PFSK-1 (cell line): ENCODE measurements around the gene PTH1R.

Experiments
- FOXP2 ChIP-seq: optimal IDR thresholded peaks from 2 replicates; pipeline ENCODE3; 2011; ENCODE audit warnings: borderline replicate concordance, control low read depth, inconsistent platforms; ENCODE audit not compliant: insufficient read depth; ENCODE audit errors: extremely low read length, extremely low read depth
- POLR2AphosphoS5 ChIP-seq: IDR thresholded peaks from 2 replicates; pipeline ENCODE4 v1.6.1; 2012; ENCODE audit warnings: low read depth, mild to moderate bottlenecking, control low read depth, low read length, moderate library complexity
- SIN3A ChIP-seq: IDR thresholded peaks from 2 replicates; pipeline ENCODE4 v1.6.1; 2012; ENCODE audit warnings: mild to moderate bottlenecking, low read length, moderate library complexity, borderline replicate concordance; ENCODE audit not compliant: insufficient read depth
- TAF1 ChIP-seq: IDR thresholded peaks from 2 replicates; pipeline ENCODE4 v1.6.1; 2012; ENCODE audit warnings: low read length, control low read depth, borderline replicate concordance; ENCODE audit not compliant: insufficient read depth
- TF ChIP-seq, protein P1 (sequence below), 2 experiments: IDR thresholded peaks; 2 replicates each; pipeline versions ENCODE4 v1.6.1 to v1.8.0; 2011 to 2012; ENCODE audit warnings: low read depth in 2 of 2, low read length in 2 of 2, control low read depth in 1 of 2, inconsistent platforms in 1 of 2, mild to moderate bottlenecking in 1 of 2, moderate library complexity in 1 of 2; ENCODE audit not compliant: insufficient read depth in 1 of 2

Gene PTH1R

GRCh38 chr3:46843508-46843907 lies 34.0 kb upstream of the PTH1R start:
- TF ChIP-seq SIN3A: no peak
- TF ChIP-seq, protein P1, sequence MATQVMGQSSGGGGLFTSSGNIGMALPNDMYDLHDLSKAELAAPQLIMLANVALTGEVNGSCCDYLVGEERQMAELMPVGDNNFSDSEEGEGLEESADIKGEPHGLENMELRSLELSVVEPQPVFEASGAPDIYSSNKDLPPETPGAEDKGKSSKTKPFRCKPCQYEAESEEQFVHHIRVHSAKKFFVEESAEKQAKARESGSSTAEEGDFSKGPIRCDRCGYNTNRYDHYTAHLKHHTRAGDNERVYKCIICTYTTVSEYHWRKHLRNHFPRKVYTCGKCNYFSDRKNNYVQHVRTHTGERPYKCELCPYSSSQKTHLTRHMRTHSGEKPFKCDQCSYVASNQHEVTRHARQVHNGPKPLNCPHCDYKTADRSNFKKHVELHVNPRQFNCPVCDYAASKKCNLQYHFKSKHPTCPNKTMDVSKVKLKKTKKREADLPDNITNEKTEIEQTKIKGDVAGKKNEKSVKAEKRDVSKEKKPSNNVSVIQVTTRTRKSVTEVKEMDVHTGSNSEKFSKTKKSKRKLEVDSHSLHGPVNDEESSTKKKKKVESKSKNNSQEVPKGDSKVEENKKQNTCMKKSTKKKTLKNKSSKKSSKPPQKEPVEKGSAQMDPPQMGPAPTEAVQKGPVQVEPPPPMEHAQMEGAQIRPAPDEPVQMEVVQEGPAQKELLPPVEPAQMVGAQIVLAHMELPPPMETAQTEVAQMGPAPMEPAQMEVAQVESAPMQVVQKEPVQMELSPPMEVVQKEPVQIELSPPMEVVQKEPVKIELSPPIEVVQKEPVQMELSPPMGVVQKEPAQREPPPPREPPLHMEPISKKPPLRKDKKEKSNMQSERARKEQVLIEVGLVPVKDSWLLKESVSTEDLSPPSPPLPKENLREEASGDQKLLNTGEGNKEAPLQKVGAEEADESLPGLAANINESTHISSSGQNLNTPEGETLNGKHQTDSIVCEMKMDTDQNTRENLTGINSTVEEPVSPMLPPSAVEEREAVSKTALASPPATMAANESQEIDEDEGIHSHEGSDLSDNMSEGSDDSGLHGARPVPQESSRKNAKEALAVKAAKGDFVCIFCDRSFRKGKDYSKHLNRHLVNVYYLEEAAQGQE (IDR thresholded peaks at IDR 0.05; ENCODE audit: insufficient read depth in 1 of 2, low read depth in 2 of 2, low read length in 2 of 2): no peak
- no peak for TF ChIP-seq TAF1
- no peak for TF ChIP-seq POLR2AphosphoS5
- no peak for TF ChIP-seq FOXP2

GRCh38 chr3:46844397-46844796 lies 33.1 kb upstream of the PTH1R start:
- no peak for TF ChIP-seq TAF1
- no peak for TF ChIP-seq POLR2AphosphoS5
- no peak for TF ChIP-seq SIN3A
- TF ChIP-seq, protein P1 (IDR thresholded peaks at IDR 0.05; ENCODE audit: insufficient read depth in 1 of 2, low read depth in 2 of 2, low read length in 2 of 2): no peak
- TF ChIP-seq FOXP2: no peak

GRCh38 chr3:46844881-46845312 lies 32.6 kb upstream of the PTH1R start:
- TF ChIP-seq SIN3A (no peak), POLR2AphosphoS5 (no peak), FOXP2 (no peak), TAF1 (no peak)
- TF ChIP-seq, protein P1 (IDR thresholded peaks at IDR 0.05; ENCODE audit: insufficient read depth in 1 of 2, low read depth in 2 of 2, low read length in 2 of 2): no peak

DNA sequence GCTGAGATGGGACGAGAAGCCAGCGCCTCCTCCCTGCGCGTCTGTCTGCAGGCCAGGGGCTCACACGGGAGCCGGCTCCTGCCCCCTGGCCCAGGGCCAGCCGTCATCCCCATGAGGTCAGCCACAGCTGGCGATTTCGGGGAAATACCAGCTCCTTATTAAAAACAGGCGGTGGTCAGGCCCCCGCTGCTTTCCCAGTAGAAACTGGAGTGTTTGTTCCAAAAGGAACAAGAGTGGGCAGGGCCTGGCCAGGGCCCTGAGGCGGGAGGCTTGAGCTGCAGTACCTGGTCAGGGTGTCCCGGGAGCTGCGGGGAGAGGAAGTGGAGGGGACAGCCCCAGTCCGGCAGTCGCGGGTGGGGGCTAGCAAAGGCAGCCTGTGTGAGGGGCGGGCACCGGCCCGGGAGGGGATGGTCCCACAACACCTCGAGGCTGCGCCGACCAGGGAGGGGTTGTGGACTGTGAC lies 32.1 kb upstream of the PTH1R start:
- TF ChIP-seq POLR2AphosphoS5: no peak
- TF ChIP-seq TAF1: no peak
- no peak for TF ChIP-seq FOXP2
- TF ChIP-seq SIN3A: no peak
- TF ChIP-seq, protein P1 (IDR thresholded peaks at IDR 0.05; ENCODE audit: insufficient read depth in 1 of 2, low read depth in 2 of 2, low read length in 2 of 2): no peak
